Embryonic facial prominence (tissue), 1 donor: ENCODE data around the gene ZC3H11A.

Experiments
- DNase-seq: peaks from one replicate; pipeline ENCODE4 v3.0.0-alpha.2; 2016; ENCODE audit errors: extremely low spot score

The ZC3H11A gene

GRCh38 chr1:203842559-203842876 lies 47.1 kb downstream of the ZC3H11A start:
- no peak for DNase-seq

GRCh38 chr1:203843435-203843834 lies 48.0 kb downstream of the ZC3H11A start:
- DNase-seq, result no peak
